Ishikawa (cell line): Measurements from ENCODE around the gene NT5DC4.

Experiments used
- CEBPB ChIP-seq: IDR thresholded peaks from 2 replicates; pipeline ENCODE4 v1.6.1; 2012
- CREB1 ChIP-seq: IDR thresholded peaks from 2 replicates; pipeline ENCODE4 v1.6.1; 2012; ENCODE audit warnings: low read depth
- EGR1 ChIP-seq: IDR thresholded peaks from 2 replicates; pipeline ENCODE4 v1.6.1; 2012
- EP300 ChIP-seq: IDR thresholded peaks from 2 replicates; pipeline ENCODE4 v1.6.1; 2012; ENCODE audit warnings: borderline replicate concordance
- FOXM1 ChIP-seq: IDR thresholded peaks from 2 replicates; pipeline ENCODE4 v1.6.1; 2012; ENCODE audit warnings: low read depth, borderline replicate concordance
- MAX ChIP-seq: IDR thresholded peaks from 2 replicates; pipeline ENCODE4 v1.6.1; 2012
- NFIC ChIP-seq: IDR thresholded peaks from 2 replicates; pipeline ENCODE4 v1.6.1; 2012
- RAD21 ChIP-seq: IDR thresholded peaks from 2 replicates; pipeline ENCODE4 v1.6.1; 2012; ENCODE audit warnings: low read depth
- TAF1 ChIP-seq: IDR thresholded peaks from 2 replicates; pipeline ENCODE4 v1.6.1; 2012; ENCODE audit warnings: low read depth, mild to moderate bottlenecking
- TCF12 ChIP-seq: IDR thresholded peaks from 2 replicates; pipeline ENCODE4 v1.6.1; 2012; ENCODE audit warnings: low read depth
- TEAD4 ChIP-seq: IDR thresholded peaks from 2 replicates; pipeline ENCODE4 v1.6.1; 2012
- YY1 ChIP-seq: IDR thresholded peaks from 2 replicates; pipeline ENCODE4 v1.6.1; 2012; ENCODE audit warnings: low read depth
- TF ChIP-seq, protein P1 (sequence below): IDR thresholded peaks from 2 replicates; pipeline ENCODE4 v1.6.1; 2012; ENCODE audit warnings: low read depth, mild to moderate bottlenecking
- TF ChIP-seq, protein P2 (sequence below): IDR thresholded peaks from 2 replicates; pipeline ENCODE4 v1.6.1; 2012

DNA sequence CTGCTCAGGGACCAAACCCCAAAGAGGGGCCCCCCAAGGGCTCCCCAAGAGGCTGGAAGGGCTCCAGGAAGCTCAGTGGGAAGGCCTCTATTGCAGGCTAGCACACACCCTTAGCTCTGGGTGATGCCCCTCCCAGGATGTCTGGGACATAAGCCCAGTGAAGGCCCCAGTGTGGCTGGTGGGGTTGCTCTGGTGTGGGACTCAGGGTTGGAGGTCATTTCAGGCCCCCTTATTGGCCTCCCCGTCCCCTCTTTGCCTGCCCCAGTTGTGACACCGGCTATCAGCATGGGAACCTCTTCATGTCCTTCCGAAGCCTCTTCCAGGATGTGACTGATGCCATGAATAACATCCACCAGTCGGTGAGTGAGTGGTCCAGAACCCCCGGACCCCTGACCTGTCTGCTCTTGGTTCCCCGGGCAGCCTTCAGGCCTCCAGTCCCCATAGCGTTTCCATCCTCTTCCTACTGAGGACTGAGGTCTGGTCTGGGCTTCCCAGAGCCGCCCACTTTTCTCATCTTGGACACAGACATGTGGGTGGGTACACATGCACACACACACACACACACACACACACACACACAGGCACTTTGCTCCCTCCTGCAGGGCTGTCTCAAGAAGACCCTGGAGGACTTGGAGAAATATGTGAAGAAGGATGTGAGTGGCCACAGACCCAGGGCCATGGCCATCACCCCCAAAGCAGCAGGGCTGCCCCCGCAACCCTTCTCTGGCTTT is 2.2 kb downstream of the NT5DC4 start:
- no peak for TF ChIP-seq FOXM1
- no peak for TF ChIP-seq TCF12
- no peak for TF ChIP-seq EGR1
- TF ChIP-seq, protein P1, sequence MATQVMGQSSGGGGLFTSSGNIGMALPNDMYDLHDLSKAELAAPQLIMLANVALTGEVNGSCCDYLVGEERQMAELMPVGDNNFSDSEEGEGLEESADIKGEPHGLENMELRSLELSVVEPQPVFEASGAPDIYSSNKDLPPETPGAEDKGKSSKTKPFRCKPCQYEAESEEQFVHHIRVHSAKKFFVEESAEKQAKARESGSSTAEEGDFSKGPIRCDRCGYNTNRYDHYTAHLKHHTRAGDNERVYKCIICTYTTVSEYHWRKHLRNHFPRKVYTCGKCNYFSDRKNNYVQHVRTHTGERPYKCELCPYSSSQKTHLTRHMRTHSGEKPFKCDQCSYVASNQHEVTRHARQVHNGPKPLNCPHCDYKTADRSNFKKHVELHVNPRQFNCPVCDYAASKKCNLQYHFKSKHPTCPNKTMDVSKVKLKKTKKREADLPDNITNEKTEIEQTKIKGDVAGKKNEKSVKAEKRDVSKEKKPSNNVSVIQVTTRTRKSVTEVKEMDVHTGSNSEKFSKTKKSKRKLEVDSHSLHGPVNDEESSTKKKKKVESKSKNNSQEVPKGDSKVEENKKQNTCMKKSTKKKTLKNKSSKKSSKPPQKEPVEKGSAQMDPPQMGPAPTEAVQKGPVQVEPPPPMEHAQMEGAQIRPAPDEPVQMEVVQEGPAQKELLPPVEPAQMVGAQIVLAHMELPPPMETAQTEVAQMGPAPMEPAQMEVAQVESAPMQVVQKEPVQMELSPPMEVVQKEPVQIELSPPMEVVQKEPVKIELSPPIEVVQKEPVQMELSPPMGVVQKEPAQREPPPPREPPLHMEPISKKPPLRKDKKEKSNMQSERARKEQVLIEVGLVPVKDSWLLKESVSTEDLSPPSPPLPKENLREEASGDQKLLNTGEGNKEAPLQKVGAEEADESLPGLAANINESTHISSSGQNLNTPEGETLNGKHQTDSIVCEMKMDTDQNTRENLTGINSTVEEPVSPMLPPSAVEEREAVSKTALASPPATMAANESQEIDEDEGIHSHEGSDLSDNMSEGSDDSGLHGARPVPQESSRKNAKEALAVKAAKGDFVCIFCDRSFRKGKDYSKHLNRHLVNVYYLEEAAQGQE, result no peak
- TF ChIP-seq CREB1, result no peak
- TF ChIP-seq YY1, result no peak
- TF ChIP-seq EP300, result no peak
- no peak for TF ChIP-seq CEBPB
- TF ChIP-seq, protein P2, sequence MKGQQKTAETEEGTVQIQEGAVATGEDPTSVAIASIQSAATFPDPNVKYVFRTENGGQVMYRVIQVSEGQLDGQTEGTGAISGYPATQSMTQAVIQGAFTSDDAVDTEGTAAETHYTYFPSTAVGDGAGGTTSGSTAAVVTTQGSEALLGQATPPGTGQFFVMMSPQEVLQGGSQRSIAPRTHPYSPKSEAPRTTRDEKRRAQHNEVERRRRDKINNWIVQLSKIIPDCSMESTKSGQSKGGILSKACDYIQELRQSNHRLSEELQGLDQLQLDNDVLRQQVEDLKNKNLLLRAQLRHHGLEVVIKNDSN, result no peak
- TF ChIP-seq MAX, result no peak
- TF ChIP-seq NFIC, result no peak
- no peak for TF ChIP-seq RAD21
- no peak for TF ChIP-seq TAF1
- TF ChIP-seq TEAD4, result no peak
